B cell (primary cell): ENCODE results near the gene RNF187.

Source experiments
- EZH2 ChIP-seq: IDR thresholded peaks from 2 replicates; pipeline ENCODE4 v1.6.1; 2012; ENCODE audit warnings: borderline replicate concordance, low read depth, mild to moderate bottlenecking, moderate library complexity, low read length; ENCODE audit not compliant: insufficient read depth, poor library complexity, severe bottlenecking
- TF ChIP-seq, protein P1 (sequence below): fragments of 200-600 bp; IDR thresholded peaks from one replicate; pipeline ENCODE4 v1.8.0; 2022; ENCODE audit warnings: antibody characterized with exemption, mild to moderate bottlenecking

GRCh38 chr1:228457396-228458176 lies 29.6 kb upstream of the RNF187 start:
- TF ChIP-seq, protein P1, sequence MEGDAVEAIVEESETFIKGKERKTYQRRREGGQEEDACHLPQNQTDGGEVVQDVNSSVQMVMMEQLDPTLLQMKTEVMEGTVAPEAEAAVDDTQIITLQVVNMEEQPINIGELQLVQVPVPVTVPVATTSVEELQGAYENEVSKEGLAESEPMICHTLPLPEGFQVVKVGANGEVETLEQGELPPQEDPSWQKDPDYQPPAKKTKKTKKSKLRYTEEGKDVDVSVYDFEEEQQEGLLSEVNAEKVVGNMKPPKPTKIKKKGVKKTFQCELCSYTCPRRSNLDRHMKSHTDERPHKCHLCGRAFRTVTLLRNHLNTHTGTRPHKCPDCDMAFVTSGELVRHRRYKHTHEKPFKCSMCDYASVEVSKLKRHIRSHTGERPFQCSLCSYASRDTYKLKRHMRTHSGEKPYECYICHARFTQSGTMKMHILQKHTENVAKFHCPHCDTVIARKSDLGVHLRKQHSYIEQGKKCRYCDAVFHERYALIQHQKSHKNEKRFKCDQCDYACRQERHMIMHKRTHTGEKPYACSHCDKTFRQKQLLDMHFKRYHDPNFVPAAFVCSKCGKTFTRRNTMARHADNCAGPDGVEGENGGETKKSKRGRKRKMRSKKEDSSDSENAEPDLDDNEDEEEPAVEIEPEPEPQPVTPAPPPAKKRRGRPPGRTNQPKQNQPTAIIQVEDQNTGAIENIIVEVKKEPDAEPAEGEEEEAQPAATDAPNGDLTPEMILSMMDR = no peak
- no peak for TF ChIP-seq EZH2
